Ishikawa (cell line): ENCODE measurements around the gene RPL27A.

ENCODE experiments used
- CREB1 ChIP-seq: IDR thresholded peaks from 2 replicates; pipeline ENCODE4 v1.6.1; 2012; ENCODE audit warnings: low read depth
- EGR1 ChIP-seq: IDR thresholded peaks from 2 replicates; pipeline ENCODE4 v1.6.1; 2012
- NFIC ChIP-seq: IDR thresholded peaks from 2 replicates; pipeline ENCODE4 v1.6.1; 2012
- RAD21 ChIP-seq: IDR thresholded peaks from 2 replicates; pipeline ENCODE4 v1.6.1; 2012; ENCODE audit warnings: low read depth
- TAF1 ChIP-seq: IDR thresholded peaks from 2 replicates; pipeline ENCODE4 v1.6.1; 2012; ENCODE audit warnings: low read depth, mild to moderate bottlenecking
- YY1 ChIP-seq: IDR thresholded peaks from 2 replicates; pipeline ENCODE4 v1.6.1; 2012; ENCODE audit warnings: low read depth
- ZBTB7A ChIP-seq: IDR thresholded peaks from 2 replicates; pipeline ENCODE4 v1.6.1; 2012; ENCODE audit warnings: low read depth
- TF ChIP-seq, protein P1 (sequence below): IDR thresholded peaks from 2 replicates; pipeline ENCODE4 v1.6.1; 2012; ENCODE audit warnings: low read depth, mild to moderate bottlenecking
- TF ChIP-seq, protein P2 (sequence below): IDR thresholded peaks from 2 replicates; pipeline ENCODE4 v1.6.1; 2012

DNA sequence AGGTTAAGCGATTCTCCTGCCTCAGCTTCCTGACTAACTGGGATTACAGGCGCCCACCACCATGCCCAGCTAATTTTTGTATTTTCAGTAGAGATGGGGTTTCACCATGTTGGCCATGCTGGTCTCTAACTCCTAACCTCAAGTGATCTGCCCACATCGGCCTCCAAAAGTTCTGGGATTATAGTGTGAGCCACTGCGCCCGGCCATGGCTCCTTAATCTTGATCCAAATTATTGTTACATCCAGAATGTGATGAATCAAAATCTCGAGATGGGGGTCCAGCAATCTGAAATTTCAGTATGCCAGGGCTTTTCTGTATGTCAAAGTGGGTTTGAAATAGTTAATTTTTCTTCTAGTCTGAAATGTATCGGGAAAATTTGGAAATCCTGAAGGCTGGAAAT is 3.7 kb downstream of the RPL27A start:
- TF ChIP-seq, protein P1, sequence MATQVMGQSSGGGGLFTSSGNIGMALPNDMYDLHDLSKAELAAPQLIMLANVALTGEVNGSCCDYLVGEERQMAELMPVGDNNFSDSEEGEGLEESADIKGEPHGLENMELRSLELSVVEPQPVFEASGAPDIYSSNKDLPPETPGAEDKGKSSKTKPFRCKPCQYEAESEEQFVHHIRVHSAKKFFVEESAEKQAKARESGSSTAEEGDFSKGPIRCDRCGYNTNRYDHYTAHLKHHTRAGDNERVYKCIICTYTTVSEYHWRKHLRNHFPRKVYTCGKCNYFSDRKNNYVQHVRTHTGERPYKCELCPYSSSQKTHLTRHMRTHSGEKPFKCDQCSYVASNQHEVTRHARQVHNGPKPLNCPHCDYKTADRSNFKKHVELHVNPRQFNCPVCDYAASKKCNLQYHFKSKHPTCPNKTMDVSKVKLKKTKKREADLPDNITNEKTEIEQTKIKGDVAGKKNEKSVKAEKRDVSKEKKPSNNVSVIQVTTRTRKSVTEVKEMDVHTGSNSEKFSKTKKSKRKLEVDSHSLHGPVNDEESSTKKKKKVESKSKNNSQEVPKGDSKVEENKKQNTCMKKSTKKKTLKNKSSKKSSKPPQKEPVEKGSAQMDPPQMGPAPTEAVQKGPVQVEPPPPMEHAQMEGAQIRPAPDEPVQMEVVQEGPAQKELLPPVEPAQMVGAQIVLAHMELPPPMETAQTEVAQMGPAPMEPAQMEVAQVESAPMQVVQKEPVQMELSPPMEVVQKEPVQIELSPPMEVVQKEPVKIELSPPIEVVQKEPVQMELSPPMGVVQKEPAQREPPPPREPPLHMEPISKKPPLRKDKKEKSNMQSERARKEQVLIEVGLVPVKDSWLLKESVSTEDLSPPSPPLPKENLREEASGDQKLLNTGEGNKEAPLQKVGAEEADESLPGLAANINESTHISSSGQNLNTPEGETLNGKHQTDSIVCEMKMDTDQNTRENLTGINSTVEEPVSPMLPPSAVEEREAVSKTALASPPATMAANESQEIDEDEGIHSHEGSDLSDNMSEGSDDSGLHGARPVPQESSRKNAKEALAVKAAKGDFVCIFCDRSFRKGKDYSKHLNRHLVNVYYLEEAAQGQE: no peak
- TF ChIP-seq, protein P2, sequence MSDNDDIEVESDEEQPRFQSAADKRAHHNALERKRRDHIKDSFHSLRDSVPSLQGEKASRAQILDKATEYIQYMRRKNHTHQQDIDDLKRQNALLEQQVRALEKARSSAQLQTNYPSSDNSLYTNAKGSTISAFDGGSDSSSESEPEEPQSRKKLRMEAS: no peak
- TF ChIP-seq NFIC (no peak), TAF1 (no peak), RAD21 (no peak), ZBTB7A (no peak), CREB1 (no peak), YY1 (no peak), EGR1 (no peak)
